Activated CD4-positive, alpha-beta memory T cell treated with anti-CD3 and anti-CD28 coated beads for 36 hours (primary cell): ENCODE measurements around the gene ASTN2. TPM values are rescaled to one million over a fixed set of nuclear protein-coding genes. Genes with fewer than 3 reads are reported as not detected.
"Not testable (repeated sequence)": the region's sequence is repeated elsewhere in the genome, so short reads cannot be mapped to it uniquely, and the experiment has no call there.

Experiments used
- CTCF ChIA-PET: fragments of 350-600 bp; sonication (Branson Sonifier 250); formaldehyde crosslinking; loops from one replicate; lab custom pipeline; 2021; ENCODE audit warnings: antibody characterized with exemption, inconsistent platforms; lab: Charles Lee
- POLR2A ChIA-PET: fragments of 350-600 bp; sonication (Branson Sonifier 250); formaldehyde crosslinking; loops from one replicate; lab custom pipeline; 2021; ENCODE audit warnings: antibody characterized with exemption; lab: Charles Lee
- DNase-seq: peaks from one replicate; pipeline ENCODE4 v3.0.0-alpha.2; 2020
- H3K27ac Mint-ChIP-seq: one replicate; pipeline ENCODE4 v1.8.0; 2021; ENCODE audit warnings: mixed read lengths
- H3K27me3 Mint-ChIP-seq: one replicate; pipeline ENCODE4 v1.8.0; 2021; ENCODE audit warnings: mixed read lengths
- H3K36me3 Mint-ChIP-seq: one replicate; pipeline ENCODE4 v1.8.0; 2021; ENCODE audit warnings: mixed read lengths
- H3K4me1 Mint-ChIP-seq: one replicate; pipeline ENCODE4 v1.8.0; 2021; ENCODE audit warnings: low read depth, mixed read lengths
- H3K4me3 Mint-ChIP-seq: one replicate; pipeline ENCODE4 v1.8.0; 2021; ENCODE audit warnings: mild to moderate bottlenecking, mixed read lengths
- H3K9me3 Mint-ChIP-seq: one replicate; pipeline ENCODE4 v1.8.0; 2021; ENCODE audit warnings: mixed read lengths
- intact Hi-C: fragments of 100-400 bp; cut with micrococcal nuclease; formaldehyde crosslinking; loops from one replicate; pipeline ENCODE4 v1.15.1; 2023
- total RNA-seq, 2 experiments: library from RNA; stranded (reverse); gene quantifications; one replicate each; pipeline ENCODE4 v1.2.3, GENCODE V29; 2021

ASTN2 gene
- total RNA-seq, 2 experiments from 2014 or later = 3.3 to 3.4 TPM

DNA sequence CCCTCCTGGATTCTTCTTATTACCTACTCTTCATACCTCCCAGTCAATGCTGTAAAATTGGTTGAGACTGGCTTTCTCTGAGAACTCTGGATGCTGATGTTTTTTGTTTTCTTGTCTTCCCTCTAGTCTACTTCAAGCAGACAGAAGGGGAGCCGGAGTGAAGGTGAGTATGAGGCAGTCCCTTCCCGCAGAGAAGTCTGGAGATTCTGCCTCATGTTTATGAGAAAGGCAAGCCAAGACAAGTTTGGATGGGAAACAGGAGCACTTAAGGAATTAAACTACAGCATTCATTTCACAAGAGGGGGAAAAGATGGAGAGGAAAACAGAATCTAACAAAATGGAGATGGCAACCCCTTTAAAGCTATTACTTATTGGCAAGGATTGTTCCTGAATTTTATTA lies 481.6 kb downstream of the ASTN2 start:
- Mint-ChIP-seq H3K27me3 (peaks cover 2% of the 10 kb centered on the region), H3K36me3 (no peaks in the 10 kb centered on the region), H3K4me1 (no peaks in the 10 kb centered on the region), H3K9me3 (peaks cover 3% of the 10 kb centered on the region), H3K27ac (no peak overlapping the region), H3K4me3 (no peak overlapping the region)
- no peak for DNase-seq
- POLR2A ChIA-PET = no interaction called here
- CTCF ChIA-PET = no interaction called here
- intact Hi-C loops = no loop called here

DNA sequence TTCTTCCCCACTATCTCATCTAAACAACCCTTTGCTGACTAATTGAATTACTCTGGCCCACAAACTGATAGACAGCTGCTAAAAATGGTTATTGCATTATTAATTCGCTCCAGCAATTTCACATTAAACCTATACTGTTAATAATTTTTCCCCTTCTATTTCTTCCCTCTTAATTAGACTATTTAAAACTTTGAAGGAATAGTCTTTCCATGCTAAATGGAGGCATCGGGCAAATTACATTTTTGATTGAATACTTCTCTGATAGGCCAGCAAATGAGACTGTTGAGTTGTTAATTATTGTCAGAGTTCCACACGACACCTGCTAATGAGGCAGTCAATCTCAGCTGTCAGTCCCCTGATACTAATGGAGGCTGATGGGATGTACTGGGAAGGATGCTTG lies 485.2 kb downstream of the ASTN2 start:
- intact Hi-C loops = no loop called here
- no peak overlapping the region for H3K4me3 Mint-ChIP-seq
- DNase-seq = no peak
- H3K27ac Mint-ChIP-seq = no peak overlapping the region
- no peaks in the 10 kb centered on the region for H3K9me3 Mint-ChIP-seq
- no peaks in the 10 kb centered on the region for H3K4me1 Mint-ChIP-seq
- POLR2A ChIA-PET = no interaction called here
- peaks cover 2% of the 10 kb centered on the region for H3K27me3 Mint-ChIP-seq
- CTCF ChIA-PET = no interaction called here
- no peaks in the 10 kb centered on the region for H3K36me3 Mint-ChIP-seq

DNA sequence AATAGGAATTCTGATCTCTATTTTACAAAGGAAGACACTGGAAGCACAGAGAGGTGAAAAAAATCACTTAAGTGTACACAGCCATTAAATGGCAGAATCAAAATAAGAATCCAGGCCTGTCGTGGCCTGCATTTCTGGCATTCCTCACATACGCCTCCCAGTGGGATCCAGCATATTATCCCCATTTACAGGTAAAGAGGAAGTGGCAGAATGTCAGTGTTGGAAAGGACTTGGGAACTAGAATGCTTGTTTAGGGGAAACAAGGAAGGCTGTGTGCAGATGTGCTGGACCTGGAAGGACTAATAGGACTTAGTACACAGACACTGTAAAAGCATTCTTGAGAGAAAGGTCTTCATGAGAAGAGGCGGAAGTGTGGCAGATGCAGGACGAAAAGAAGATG lies 486.0 kb downstream of the ASTN2 start:
- POLR2A ChIA-PET = no interaction called here
- intact Hi-C loops = no loop called here
- CTCF ChIA-PET = no interaction called here
- H3K9me3 Mint-ChIP-seq = no peaks in the 10 kb centered on the region
- H3K36me3 Mint-ChIP-seq = no peaks in the 10 kb centered on the region
- peaks cover 2% of the 10 kb centered on the region for H3K27me3 Mint-ChIP-seq
- H3K4me3 Mint-ChIP-seq = no peak overlapping the region
- DNase-seq = no peak
- no peaks in the 10 kb centered on the region for H3K4me1 Mint-ChIP-seq
- no peak overlapping the region for H3K27ac Mint-ChIP-seq

DNA sequence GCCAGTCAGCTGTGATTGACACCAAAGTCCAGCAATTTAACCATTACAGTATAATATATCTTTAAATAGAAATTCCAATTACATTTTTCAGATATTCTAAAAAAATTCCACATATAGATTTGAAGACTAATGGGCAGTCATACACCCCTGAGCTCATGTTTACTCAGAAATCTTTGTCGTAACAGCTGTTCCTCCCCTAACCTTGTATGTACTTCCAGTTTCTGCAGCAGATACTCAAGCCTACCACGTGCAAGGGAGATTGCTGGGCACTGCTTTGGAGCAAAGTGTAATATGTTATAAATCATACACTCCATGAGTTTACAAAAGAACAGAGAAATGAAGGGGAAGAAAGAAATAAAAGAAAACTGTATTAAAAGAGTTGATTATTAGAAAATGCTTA lies 486.6 kb downstream of the ASTN2 start:
- CTCF ChIA-PET = no interaction called here
- Mint-ChIP-seq H3K4me1 (no peaks in the 10 kb centered on the region), H3K36me3 (no peaks in the 10 kb centered on the region), H3K4me3 (no peak overlapping the region), H3K27me3 (peaks cover 2% of the 10 kb centered on the region), H3K9me3 (no peaks in the 10 kb centered on the region), H3K27ac (no peak overlapping the region)
- POLR2A ChIA-PET = no interaction called here
- no peak for DNase-seq
- intact Hi-C loops = no loop called here

DNA sequence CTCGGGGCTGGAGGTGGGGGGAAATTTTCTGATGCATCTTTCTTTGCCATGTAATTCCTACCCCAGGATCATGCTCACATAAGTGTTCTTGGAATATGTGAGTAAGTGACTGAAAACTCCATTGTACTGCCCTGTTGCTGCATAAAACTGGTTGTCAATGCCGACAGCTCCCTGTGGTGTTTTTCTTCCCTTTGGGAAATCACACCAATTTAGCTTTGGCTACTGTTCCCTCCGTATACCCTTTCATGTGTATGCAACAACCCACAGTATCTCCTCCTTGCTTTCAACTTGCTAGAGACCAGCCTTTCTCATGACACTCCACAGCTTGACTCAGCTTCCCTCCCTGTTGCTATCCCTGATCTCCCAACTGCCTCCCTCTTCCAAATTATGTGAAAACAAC lies 487.1 kb downstream of the ASTN2 start:
- Mint-ChIP-seq H3K4me1 (no peaks in the 10 kb centered on the region), H3K27ac (no peak overlapping the region), H3K9me3 (no peaks in the 10 kb centered on the region), H3K4me3 (no peak overlapping the region), H3K27me3 (peaks cover 2% of the 10 kb centered on the region), H3K36me3 (no peaks in the 10 kb centered on the region)
- intact Hi-C loops = no loop called here
- ChIA-PET POLR2A (no interaction called here), CTCF (no interaction called here)
- no peak for DNase-seq

DNA sequence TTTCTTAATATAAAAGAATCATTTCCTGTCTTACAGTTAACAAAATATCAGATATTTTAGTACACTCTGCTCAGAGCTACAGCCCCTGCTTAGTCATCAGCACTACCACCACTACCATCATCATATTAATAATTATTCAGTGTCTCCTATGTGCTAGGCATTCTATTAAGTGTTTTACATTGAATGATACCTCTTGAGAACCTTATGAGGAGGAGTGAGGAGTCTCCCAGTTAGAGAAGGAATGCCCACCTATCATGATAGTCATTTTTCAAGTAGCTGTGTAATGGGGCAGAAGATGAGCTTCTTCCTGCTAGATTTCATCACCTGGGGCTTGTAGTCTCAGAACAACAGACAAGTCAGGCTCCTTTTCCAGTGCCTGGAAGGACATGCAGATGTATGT lies 489.7 kb downstream of the ASTN2 start:
- POLR2A ChIA-PET = no interaction called here
- intact Hi-C loops = no loop called here
- no peaks in the 10 kb centered on the region for H3K9me3 Mint-ChIP-seq
- H3K4me1 Mint-ChIP-seq = no peaks in the 10 kb centered on the region
- DNase-seq = no peak
- no peaks in the 10 kb centered on the region for H3K36me3 Mint-ChIP-seq
- H3K27me3 Mint-ChIP-seq = no peaks in the 10 kb centered on the region
- CTCF ChIA-PET = no interaction called here
- H3K27ac Mint-ChIP-seq = no peak overlapping the region
- no peak overlapping the region for H3K4me3 Mint-ChIP-seq

DNA sequence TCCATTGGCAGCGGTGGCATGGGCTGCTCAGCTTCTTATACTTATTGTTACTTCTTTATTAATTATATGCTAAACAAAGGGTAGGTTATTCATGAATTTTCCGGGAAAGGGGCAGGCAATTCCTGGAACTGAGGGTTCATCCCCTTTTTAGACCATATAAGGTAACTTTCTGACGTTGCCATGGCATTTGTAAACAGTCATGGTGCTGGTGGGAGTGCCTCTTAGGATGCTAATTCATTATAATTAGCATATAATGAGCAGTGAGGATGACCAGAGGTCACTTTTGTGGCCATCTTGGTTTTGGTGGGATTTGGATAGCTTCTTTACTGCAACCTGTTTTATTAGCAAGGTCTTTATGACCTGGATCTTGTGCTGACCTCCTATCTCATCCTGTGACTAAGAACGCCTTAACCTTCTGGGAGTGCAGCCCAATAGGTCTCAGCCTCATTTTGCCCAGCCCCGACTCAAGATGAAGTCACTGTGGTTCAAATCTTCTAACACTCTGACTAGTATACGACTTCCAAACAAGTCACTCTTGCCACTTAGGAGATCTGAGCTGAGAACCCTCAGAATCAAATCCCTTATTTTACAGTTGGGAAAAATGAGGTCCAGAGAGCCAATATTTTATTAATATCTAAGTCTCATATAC lies 490.3 kb downstream of the ASTN2 start:
- H3K36me3 Mint-ChIP-seq = no peaks in the 10 kb centered on the region
- intact Hi-C loops = no loop called here
- no peaks in the 10 kb centered on the region for H3K4me1 Mint-ChIP-seq
- H3K27me3 Mint-ChIP-seq = no peaks in the 10 kb centered on the region
- H3K27ac Mint-ChIP-seq = no peak overlapping the region
- no peak overlapping the region for H3K4me3 Mint-ChIP-seq
- DNase-seq = no peak
- ChIA-PET CTCF (no interaction called here), POLR2A (no interaction called here)
- no peaks in the 10 kb centered on the region for H3K9me3 Mint-ChIP-seq

DNA sequence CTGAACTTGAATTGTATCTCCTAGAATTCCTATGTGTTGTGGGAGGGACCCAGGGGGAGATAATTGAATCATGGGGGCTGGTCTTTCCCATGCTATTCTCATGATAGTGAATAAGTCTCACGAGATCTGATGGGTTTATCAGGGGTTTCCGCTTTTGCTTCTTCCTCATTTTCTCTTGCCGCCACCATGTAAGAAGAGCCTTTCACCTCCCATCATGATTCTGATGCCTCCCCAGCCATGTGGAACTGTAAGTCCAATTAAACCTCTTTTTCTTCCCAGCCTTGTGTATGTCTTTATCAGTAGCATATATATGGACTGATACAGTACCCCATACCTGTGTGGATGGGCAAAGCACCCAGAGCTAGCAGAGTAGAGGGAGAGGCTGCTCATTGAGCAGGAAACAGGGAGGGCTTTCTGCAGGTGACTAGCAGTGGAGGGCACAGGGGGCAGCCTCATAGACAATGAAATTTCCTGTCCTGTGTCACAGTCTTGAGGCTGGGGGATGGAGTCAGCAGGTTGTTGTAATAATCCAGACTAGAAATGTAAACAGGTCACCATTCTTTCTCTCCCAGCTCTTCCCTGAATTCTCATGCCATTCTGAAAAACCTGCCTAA lies 496.9 kb downstream of the ASTN2 start:
- H3K27me3 Mint-ChIP-seq, CTCF ChIA-PET, H3K4me3 Mint-ChIP-seq, DNase-seq, H3K9me3 Mint-ChIP-seq, H3K4me1 Mint-ChIP-seq, intact Hi-C loops, H3K27ac Mint-ChIP-seq, H3K36me3 Mint-ChIP-seq, POLR2A ChIA-PET: not testable (repeated sequence)

DNA sequence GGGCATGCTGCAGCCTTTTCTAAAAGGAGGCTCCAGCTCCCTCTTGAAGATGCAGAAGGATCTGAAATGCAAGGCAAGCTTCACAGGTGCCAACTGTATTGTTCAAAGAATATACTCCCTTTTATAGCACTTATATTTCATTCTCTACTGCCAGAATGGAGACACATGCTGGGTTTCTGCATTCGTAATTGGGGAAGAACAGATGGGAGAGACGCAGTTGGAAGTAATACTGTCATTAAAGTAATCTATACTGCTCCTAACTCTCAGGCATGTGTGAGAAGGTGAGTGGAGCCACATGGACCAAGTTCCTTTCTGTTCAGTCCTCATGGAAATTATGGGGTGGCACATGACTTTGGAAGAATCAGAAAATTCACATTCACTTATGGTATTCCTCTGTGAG lies 501.3 kb downstream of the ASTN2 start:
- Mint-ChIP-seq H3K27ac (no peak overlapping the region), H3K4me3 (no peak overlapping the region), H3K4me1 (no peaks in the 10 kb centered on the region), H3K9me3 (no peaks in the 10 kb centered on the region), H3K27me3 (peaks cover 1% of the 10 kb centered on the region), H3K36me3 (no peaks in the 10 kb centered on the region)
- DNase-seq = no peak
- intact Hi-C loops = no loop called here
- ChIA-PET CTCF (no interaction called here), POLR2A (no interaction called here)

DNA sequence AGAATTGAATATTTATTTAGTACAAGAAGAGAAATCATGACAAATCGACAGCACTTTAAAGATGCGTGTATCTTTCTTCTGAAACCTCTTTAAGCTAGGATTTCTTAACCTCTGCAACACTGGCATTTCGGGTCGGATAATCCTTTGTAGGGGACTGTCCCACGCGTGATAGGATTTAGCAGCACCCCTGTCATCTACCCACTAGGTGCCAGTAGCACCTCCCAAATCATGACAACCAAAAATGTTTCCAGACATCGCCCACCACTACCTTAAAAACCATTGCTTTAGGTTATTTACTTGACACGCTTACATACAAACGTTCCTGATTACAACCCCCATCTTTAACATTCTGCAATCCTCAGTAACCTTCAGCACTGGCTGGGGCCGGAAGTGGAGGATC lies 504.7 kb downstream of the ASTN2 start:
- peaks cover 1% of the 10 kb centered on the region for H3K27me3 Mint-ChIP-seq
- H3K4me3 Mint-ChIP-seq = no peak overlapping the region
- intact Hi-C loops = no loop called here
- no peak overlapping the region for H3K27ac Mint-ChIP-seq
- POLR2A ChIA-PET = no interaction called here
- no peaks in the 10 kb centered on the region for H3K4me1 Mint-ChIP-seq
- no peaks in the 10 kb centered on the region for H3K9me3 Mint-ChIP-seq
- no peak for DNase-seq
- CTCF ChIA-PET = no interaction called here
- H3K36me3 Mint-ChIP-seq = no peaks in the 10 kb centered on the region

DNA sequence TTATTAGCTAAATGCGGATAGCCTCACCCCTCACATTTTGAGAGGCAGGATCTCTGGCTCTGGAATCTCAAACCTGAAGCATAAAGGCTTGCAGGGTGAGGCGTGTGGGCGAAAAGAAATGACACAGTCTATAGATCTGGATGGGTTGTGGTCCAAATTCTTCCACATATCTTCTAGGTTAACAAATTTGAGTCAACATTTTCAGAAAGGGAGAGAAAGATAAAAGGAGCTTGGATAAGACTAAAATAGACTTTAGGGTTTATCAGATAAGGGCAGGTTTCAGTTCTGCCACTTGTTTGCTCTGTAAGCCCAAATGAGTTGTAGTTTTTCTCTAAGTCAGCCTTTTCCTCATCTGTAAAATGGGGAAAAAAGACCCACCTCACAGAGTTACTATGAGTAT lies 506.9 kb downstream of the ASTN2 start:
- Mint-ChIP-seq H3K36me3 (no peaks in the 10 kb centered on the region), H3K27me3 (peaks cover 1% of the 10 kb centered on the region), H3K9me3 (no peaks in the 10 kb centered on the region), H3K4me3 (no peak overlapping the region), H3K4me1 (no peaks in the 10 kb centered on the region), H3K27ac (no peak overlapping the region)
- intact Hi-C loops = no loop called here
- CTCF ChIA-PET = no interaction called here
- POLR2A ChIA-PET = no interaction called here
- DNase-seq = no peak

DNA sequence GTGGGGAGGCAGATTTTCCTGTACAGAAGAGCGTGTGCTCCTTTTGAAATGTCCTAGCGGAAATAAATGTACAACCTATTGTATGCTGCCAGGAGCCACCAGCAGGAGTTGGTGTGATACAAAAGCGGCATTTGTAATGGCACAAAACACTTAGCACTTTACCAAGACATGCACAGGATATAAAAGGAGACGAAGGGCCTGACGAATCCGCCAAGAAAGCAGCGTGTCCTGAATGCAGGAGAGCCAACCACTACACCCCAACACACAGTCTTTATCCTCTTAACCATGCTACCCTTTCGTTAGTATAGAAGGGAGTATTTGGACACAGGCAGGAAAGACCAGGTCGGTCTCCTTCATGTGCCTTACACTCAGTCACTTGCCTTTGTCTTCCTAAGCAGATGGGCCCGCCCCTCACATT lies 509.7 kb downstream of the ASTN2 start:
- intact Hi-C loops = no loop called here
- Mint-ChIP-seq H3K9me3 (peaks cover 6% of the 10 kb centered on the region), H3K27ac (no peak overlapping the region), H3K36me3 (no peaks in the 10 kb centered on the region), H3K4me1 (no peaks in the 10 kb centered on the region), H3K4me3 (no peak overlapping the region), H3K27me3 (no peaks in the 10 kb centered on the region)
- POLR2A ChIA-PET = no interaction called here
- CTCF ChIA-PET = no interaction called here
- DNase-seq = no peak

DNA sequence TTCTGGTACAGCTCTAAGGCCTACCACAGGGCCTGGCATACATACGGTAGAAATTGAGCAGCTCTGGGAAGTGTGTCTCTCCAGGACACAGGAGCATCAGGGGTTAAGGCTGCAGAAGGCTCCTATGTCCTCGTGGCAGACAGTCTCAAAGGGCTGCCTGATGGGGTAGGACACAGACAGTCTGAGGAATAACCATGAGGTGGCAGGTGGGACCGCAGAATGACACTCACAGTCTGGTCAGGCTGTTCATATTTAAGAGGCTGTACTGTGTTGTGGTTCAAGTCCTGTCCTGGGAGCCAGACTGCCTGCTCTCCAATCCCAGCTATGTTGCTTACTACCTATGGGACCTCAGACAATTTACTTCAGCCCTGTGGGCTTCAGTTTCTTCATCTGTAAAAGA lies 510.7 kb downstream of the ASTN2 start:
- no peak overlapping the region for H3K27ac Mint-ChIP-seq

More for the DNA sequence above, 510.7 kb downstream of the ASTN2 start:
- intact Hi-C loops = no loop called here
- no peaks in the 10 kb centered on the region for H3K4me1 Mint-ChIP-seq
- no peak overlapping the region for H3K4me3 Mint-ChIP-seq
- ChIA-PET CTCF (no interaction called here), POLR2A (no interaction called here)
- no peak for DNase-seq
- H3K36me3 Mint-ChIP-seq = no peaks in the 10 kb centered on the region
- no peaks in the 10 kb centered on the region for H3K27me3 Mint-ChIP-seq
- H3K9me3 Mint-ChIP-seq = peaks cover 16% of the 10 kb centered on the region
